Adipocyte (in vitro differentiated cells): ENCODE data around the gene SH3RF3.

Experiments
- DNase-seq: peaks from one replicate; pipeline ENCODE4 v3.0.0-alpha.2; 2015; ENCODE audit warnings: low read depth
- H3K27me3 ChIP-seq: replicated peaks from 2 replicates; pipeline ENCODE4 v1.7.0; 2013; ENCODE audit warnings: mild to moderate bottlenecking, low read length, moderate library complexity; ENCODE audit not compliant: control insufficient read depth, insufficient read depth
- H3K36me3 ChIP-seq: 2 replicates; pipeline ENCODE4 v1.7.0; 2013; ENCODE audit warnings: low read length, mild to moderate bottlenecking, moderate library complexity; ENCODE audit not compliant: control insufficient read depth, insufficient read depth, severe bottlenecking
- H3K4me1 ChIP-seq: 2 replicates; pipeline ENCODE4 v1.7.0; 2013; ENCODE audit warnings: mild to moderate bottlenecking, low read length, moderate library complexity; ENCODE audit not compliant: control insufficient read depth, insufficient read depth
- H3K4me3 ChIP-seq: 2 replicates; pipeline ENCODE4 v1.7.0; 2013; ENCODE audit warnings: mild to moderate bottlenecking, low read length, moderate library complexity
- H3K9ac ChIP-seq: 2 replicates; pipeline ENCODE4 v1.7.0; 2013; ENCODE audit warnings: mild to moderate bottlenecking, low read length, moderate library complexity
- H3K9me3 ChIP-seq: 2 replicates; pipeline ENCODE4 v1.7.0; 2013; ENCODE audit warnings: mild to moderate bottlenecking, low read length, moderate library complexity; ENCODE audit not compliant: control insufficient read depth

The SH3RF3 gene

DNA sequence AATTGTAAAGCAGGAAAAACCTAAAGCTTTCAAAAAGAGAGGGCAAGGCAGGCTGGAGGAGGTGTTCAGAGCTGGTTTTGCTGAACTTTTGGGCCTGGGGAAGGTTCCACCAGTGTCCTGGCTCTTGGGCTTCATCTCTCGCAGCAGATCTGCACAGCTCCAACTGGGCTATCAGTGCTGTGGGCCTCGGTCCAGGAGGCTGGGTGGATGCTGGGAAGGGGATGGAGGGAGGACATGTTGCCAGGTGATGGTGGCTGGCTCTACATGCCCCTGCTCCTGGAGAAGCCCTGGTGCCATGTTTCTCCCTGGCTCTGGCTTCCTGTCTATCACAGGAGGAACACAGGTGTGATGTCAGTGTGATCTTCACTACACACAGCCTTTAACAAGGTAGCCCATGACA is 187.1 kb downstream of the SH3RF3 start:
- DNase-seq = no peak
- Histone ChIP-seq H3K9ac (no peak overlapping the region), H3K4me3 (no peak overlapping the region), H3K27me3 (no peaks in the 10 kb centered on the region), H3K36me3 (no peaks in the 10 kb centered on the region), H3K4me1 (peaks cover 37% of the 10 kb centered on the region), H3K9me3 (no peaks in the 10 kb centered on the region)

GRCh38 chr2:109317471-109318095 is 188.6 kb downstream of the SH3RF3 start:
- DNase-seq = no peak
- Histone ChIP-seq H3K4me1 (peaks cover 49% of the 10 kb centered on the region), H3K9ac (peak overlapping the region; percentile 65), H3K4me3 (peak overlapping the region; percentile 72), H3K27me3 (no peaks in the 10 kb centered on the region), H3K9me3 (no peaks in the 10 kb centered on the region), H3K36me3 (no peaks in the 10 kb centered on the region)

- H3K27me3 ChIP-seq = no peaks in the 10 kb centered on the region
- no peaks in the 10 kb centered on the region for H3K36me3 ChIP-seq
- H3K9ac ChIP-seq = peak overlapping the region; percentile 65
- H3K4me3 ChIP-seq = peak overlapping the region; percentile 72
- peak; percentile 97 for DNase-seq
- peaks cover 57% of the 10 kb centered on the region for H3K4me1 ChIP-seq
- H3K9me3 ChIP-seq = no peaks in the 10 kb centered on the region
Measured at GRCh38 chr2:109318150-109318948, 189.3 kb downstream of the SH3RF3 start.

DNA sequence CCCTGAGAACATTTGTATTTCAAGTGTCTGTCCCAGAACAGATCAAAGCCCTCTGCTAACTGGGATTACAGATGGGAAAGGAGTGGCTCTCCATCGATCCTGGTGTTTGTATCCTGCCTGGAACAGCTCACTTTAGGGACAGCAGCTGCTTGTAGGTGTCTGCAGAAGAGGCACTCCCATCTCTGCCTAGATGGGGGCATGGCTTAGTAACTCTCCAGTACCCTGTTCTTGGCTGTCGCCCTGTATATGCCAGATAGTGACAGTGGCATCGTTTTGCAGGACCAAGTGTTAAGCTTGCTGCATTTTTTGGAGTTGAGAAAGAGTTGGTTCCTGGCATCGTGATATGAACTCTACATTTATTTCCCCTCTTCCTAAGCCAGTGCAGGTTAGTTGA is 189.9 kb downstream of the SH3RF3 start:
- peaks cover 62% of the 10 kb centered on the region for H3K4me1 ChIP-seq
- peak overlapping the region; percentile 72 for H3K4me3 ChIP-seq
- no peaks in the 10 kb centered on the region for H3K27me3 ChIP-seq
- no peaks in the 10 kb centered on the region for H3K36me3 ChIP-seq
- no peaks in the 10 kb centered on the region for H3K9me3 ChIP-seq
- DNase-seq = no peak
- peak overlapping the region; percentile 65 for H3K9ac ChIP-seq

GRCh38 chr2:109320195-109320922 is 191.4 kb downstream of the SH3RF3 start:
- DNase-seq = no peak
- Histone ChIP-seq H3K9ac (no peak overlapping the region), H3K9me3 (no peaks in the 10 kb centered on the region), H3K4me1 (peaks cover 76% of the 10 kb centered on the region), H3K36me3 (no peaks in the 10 kb centered on the region), H3K4me3 (no peak overlapping the region), H3K27me3 (no peaks in the 10 kb centered on the region)

DNA sequence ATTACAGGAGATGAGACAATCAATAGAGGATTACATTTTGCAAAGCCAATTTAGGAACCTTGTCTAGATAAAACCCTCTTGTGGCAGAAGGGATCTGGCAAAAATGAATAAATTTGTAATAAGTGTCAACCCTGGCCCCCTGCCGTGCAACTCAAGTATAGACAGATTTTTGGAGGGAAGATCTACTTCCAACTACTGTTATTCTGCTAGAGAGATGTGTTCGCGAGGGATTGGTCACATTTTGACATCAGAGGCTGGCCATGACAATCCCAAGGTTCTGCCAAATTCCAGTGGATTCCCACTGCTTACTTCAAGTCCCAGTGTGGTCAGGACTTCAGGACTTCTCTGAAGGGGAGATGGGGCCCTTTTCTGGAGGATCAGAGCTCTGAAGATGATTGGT is 192.6 kb downstream of the SH3RF3 start:
- Histone ChIP-seq H3K27me3 (no peaks in the 10 kb centered on the region), H3K9ac (peak overlapping the region; percentile 83), H3K36me3 (no peaks in the 10 kb centered on the region), H3K4me3 (peak overlapping the region; percentile 70), H3K4me1 (peaks cover 88% of the 10 kb centered on the region), H3K9me3 (no peaks in the 10 kb centered on the region)
- no peak for DNase-seq

- Histone ChIP-seq H3K36me3 (no peaks in the 10 kb centered on the region), H3K4me1 (peaks cover 91% of the 10 kb centered on the region)
- DNase-seq = peak; percentile 97
Measured at GRCh38 chr2:109322111-109322510, 193.1 kb downstream of the SH3RF3 start.

DNA sequence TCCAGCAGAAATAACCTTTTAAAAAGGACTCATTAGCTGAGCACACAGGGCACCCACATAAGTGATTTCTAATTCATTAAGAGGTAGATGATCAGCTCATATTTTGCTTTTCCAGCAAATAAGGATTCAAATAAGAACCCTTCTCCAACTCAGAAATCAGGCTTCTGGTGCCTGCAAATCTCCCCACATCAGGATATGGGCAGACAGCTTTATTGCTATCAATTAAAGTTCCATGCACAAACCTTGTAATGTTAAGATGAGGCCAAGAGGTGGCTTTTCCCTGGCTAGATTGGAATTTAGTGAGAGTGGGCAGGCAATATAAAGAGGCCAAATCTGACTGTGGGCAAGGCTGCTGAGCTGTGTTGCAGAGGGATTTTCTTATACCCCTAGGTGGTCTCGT is 193.6 kb downstream of the SH3RF3 start:
- H3K27me3 ChIP-seq = no peaks in the 10 kb centered on the region
- H3K4me1 ChIP-seq = peaks cover 88% of the 10 kb centered on the region
- H3K36me3 ChIP-seq = no peaks in the 10 kb centered on the region
- no peaks in the 10 kb centered on the region for H3K9me3 ChIP-seq
- peak overlapping the region; percentile 46 for H3K9ac ChIP-seq
- H3K4me3 ChIP-seq = peak overlapping the region; percentile 10
- DNase-seq = no peak

More at GRCh38 chr2:109322111-109322510, 193.1 kb downstream of the SH3RF3 start:
- Histone ChIP-seq H3K27me3 (no peaks in the 10 kb centered on the region), H3K4me3 (peak overlapping the region; percentile 70), H3K9me3 (no peaks in the 10 kb centered on the region), H3K9ac (peak overlapping the region; percentile 83)

DNA sequence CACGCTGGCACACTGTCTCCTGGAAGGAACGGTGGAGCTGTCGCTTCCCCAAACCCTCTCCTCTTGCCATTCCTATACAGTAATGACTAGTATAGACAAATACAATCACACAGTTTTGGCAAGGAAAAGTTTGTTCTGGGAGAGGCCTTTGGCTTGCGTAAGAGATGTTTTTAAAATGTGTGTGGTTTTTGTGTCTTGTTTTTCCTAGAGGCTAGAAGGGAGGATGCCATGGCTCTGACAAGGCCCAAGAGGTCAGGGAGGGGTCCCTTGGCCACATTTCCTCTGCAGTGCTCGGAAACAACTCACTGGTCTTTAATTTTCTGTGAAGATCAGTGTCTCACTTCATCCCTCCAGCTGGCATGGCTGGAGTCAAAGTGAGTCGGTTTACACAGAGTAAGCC is 195.9 kb downstream of the SH3RF3 start:
- Histone ChIP-seq H3K36me3 (no peaks in the 10 kb centered on the region), H3K27me3 (no peaks in the 10 kb centered on the region), H3K9me3 (no peaks in the 10 kb centered on the region), H3K9ac (peak overlapping the region; percentile 55), H3K4me3 (peak overlapping the region; percentile 53), H3K4me1 (peaks cover 74% of the 10 kb centered on the region)
- DNase-seq = peak; percentile 97

- DNase-seq = peak; percentile 27
- no peaks in the 10 kb centered on the region for H3K27me3 ChIP-seq
Measured at GRCh38 chr2:109325570-109325969, 196.6 kb downstream of the SH3RF3 start.

DNA sequence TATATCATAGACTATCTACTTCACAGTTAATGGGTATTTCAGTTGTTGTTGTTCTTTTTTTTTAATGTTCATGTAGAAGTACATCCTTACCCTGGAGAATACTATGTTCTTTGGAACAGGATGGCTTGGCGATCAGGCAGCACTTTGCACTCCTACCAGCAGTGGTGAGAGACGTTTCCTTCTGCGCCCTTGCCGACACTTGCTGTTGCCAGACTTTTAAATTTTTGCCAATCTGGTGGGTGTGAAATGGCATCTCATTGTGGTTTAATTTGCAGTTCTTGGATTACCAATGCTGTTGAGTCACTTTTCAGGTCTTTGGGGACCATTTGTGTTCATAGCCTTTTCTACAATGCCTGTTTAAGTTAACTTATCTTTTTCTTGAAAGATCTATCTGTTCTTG is 197.3 kb downstream of the SH3RF3 start:
- Histone ChIP-seq H3K4me3 (no peak overlapping the region), H3K9ac (no peak overlapping the region), H3K27me3 (no peaks in the 10 kb centered on the region), H3K9me3 (no peaks in the 10 kb centered on the region), H3K36me3 (no peaks in the 10 kb centered on the region), H3K4me1 (peaks cover 71% of the 10 kb centered on the region)
- no peak for DNase-seq

More at GRCh38 chr2:109325570-109325969, 196.6 kb downstream of the SH3RF3 start:
- H3K4me3 ChIP-seq = peak overlapping the region; percentile 35
- H3K4me1 ChIP-seq = peaks cover 76% of the 10 kb centered on the region
- peak overlapping the region; percentile 45 for H3K9ac ChIP-seq
- no peaks in the 10 kb centered on the region for H3K9me3 ChIP-seq
- no peaks in the 10 kb centered on the region for H3K36me3 ChIP-seq
